HepG2 (cell line): ENCODE results near the gene TRMT1. TPM values are rescaled to one million over a fixed set of nuclear protein-coding genes. Genes with fewer than 3 reads are reported as not detected.
A peak's percentile ranks its signal among the peaks of the same experiment; 100 is the strongest.

Experiments used
- ARID3A ChIP-seq: IDR thresholded peaks from 2 replicates; pipeline ENCODE4 v1.6.1; 2012; ENCODE audit warnings: low read depth, low read length, improper control_type of control experiment
- ARID5B ChIP-seq: IDR thresholded peaks from 2 replicates; pipeline ENCODE4 v1.4.0; 2020; ENCODE audit warnings: mild to moderate bottlenecking, missing genetic modification reagents
- NFE2L2 ChIP-seq: fragments of 150-350 bp; IDR thresholded peaks from 2 replicates; pipeline ENCODE4 v1.6.1; 2014; ENCODE audit warnings: low read length
- NRL ChIP-seq: sonication (generic); formaldehyde crosslinking; IDR thresholded peaks from 2 replicates; pipeline ENCODE4 v1.5.0; 2020; ENCODE audit warnings: missing genetic modification reagents, mild to moderate bottlenecking, moderate library complexity, borderline replicate concordance
- SNAI1 ChIP-seq: sonication (generic); formaldehyde crosslinking; IDR thresholded peaks from 2 replicates; pipeline ENCODE4 v1.5.0; 2020; ENCODE audit warnings: mild to moderate bottlenecking, missing genetic modification reagents, borderline replicate concordance
- ZBTB49 ChIP-seq: sonication (generic); formaldehyde crosslinking; IDR thresholded peaks from 2 replicates; pipeline ENCODE4 v1.4.0; 2020; ENCODE audit warnings: missing genetic modification reagents, borderline replicate concordance
- ZMAT5 ChIP-seq: sonication (generic); formaldehyde crosslinking; IDR thresholded peaks from 2 replicates; pipeline ENCODE4 v1.5.0; 2020; ENCODE audit warnings: mild to moderate bottlenecking, low read depth, missing genetic modification reagents, borderline replicate concordance
- ZNF18 ChIP-seq: sonication (generic); formaldehyde crosslinking; IDR thresholded peaks from 2 replicates; pipeline ENCODE4 v1.8.0; 2022; ENCODE audit warnings: mild to moderate bottlenecking, missing genetic modification reagents; ENCODE audit not compliant: insufficient replicate concordance
- ZNF335 ChIP-seq: sonication (generic); formaldehyde crosslinking; IDR thresholded peaks from 2 replicates; pipeline ENCODE4 v1.4.0; 2020; ENCODE audit warnings: missing genetic modification reagents
- ZNF503 ChIP-seq: sonication (generic); formaldehyde crosslinking; IDR thresholded peaks from 2 replicates; pipeline ENCODE4 v1.4.0; 2020; ENCODE audit warnings: missing genetic modification reagents
- ZNF512B ChIP-seq: sonication (generic); formaldehyde crosslinking; IDR thresholded peaks from 2 replicates; pipeline ENCODE4 v1.5.1; 2020; ENCODE audit warnings: missing genetic modification reagents, mild to moderate bottlenecking, borderline replicate concordance
- ZNF678 ChIP-seq: sonication (generic); formaldehyde crosslinking; IDR thresholded peaks from 2 replicates; pipeline ENCODE4 v1.4.0; 2020; ENCODE audit warnings: mild to moderate bottlenecking, missing genetic modification reagents
- polyA plus RNA-seq, 8 experiments: library from polyadenylated mRNA; depleted of rRNA in 3 of 8; stranded (reverse) in 7 of 8; unstranded in 1 of 8; fragments of >200 nt; fragmentation: Illumina TruSeq in 4 of 8; extraction: Trizol in 4 of 8; gene quantifications; 2 replicates each; pipeline versions ENCODE4 v1.2.1 to v1.2.3, GENCODE V29; 2011 to 2016; ENCODE audit warnings: low read depth in 4 of 8, missing spikeins in 1 of 8, mixed read lengths in 1 of 8; ENCODE audit not compliant: insufficient read depth in 1 of 8
- total RNA-seq, 5 experiments: library from RNA; depleted of rRNA; stranded (reverse); fragments of >200 nt; fragmentation: Illumina TruSeq; extraction: Trizol; gene quantifications; 2 replicates each; pipeline ENCODE4 v1.2.3, GENCODE V29; 2016; ENCODE audit warnings: low read depth in 1 of 5

TRMT1 gene
- total and polyA plus RNA-seq, 2 of the 13 experiments (the other 11 are each of a cell fraction or from before 2014, with no cell fraction given), result 35.5 to 44.1 TPM

GRCh38 chr19:13117772-13118423, 1.4 kb upstream of the TRMT1 start, which contains the start of gene NACC1 (continued):
- TF ChIP-seq ZNF503 (0 out of 2 replicates have a peak, but pooled peaks have one; percentile 46), ZMAT5 (CRISPR knock-in tag) (no peak), NFE2L2 (no peak), NRL (CRISPR knock-in tag) (no peak), SNAI1 (no peak), ARID5B (CRISPR knock-in tag) (no peak), ZNF678 (no peak), ZNF512B (CRISPR knock-in tag) (no peak), ZNF18 (peak; percentile 8), ZBTB49 (CRISPR knock-in tag) (no peak), ZNF335 (CRISPR knock-in tag) (no peak), ARID3A (no peak)
